ENCODE data around the gene RAPGEF4.

DNA sequence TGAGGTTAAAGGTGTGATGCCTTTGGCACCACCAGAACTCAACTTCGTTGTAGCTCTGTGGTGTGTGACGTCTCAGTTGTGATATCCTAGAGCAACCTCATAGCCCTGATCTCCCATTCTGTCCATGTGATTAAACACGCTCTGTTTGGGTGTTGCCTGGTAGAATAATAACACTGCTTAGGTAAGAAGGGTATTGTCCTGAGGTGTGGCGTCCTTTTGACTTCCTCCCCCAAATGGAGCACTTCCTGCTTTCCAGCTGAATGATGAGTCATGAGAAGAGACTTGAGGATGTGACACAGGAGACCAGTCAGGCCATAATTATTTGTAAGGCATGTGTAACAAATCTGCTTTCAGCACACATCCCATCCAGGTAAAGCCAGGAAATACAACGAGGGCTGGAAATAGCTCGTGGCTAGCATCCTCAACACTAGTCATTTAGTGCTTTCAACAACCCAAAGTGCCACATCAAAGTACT is 100.7 kb downstream of the RAPGEF4 start:
- TF ChIP-seq POLR2AphosphoS5 (IDR thresholded peaks at IDR 0.05; ENCODE audit: low read depth, low read length) (no peak), SIN3A (IDR thresholded peaks at IDR 0.05; ENCODE audit: borderline replicate concordance, insufficient read depth, low read depth, low read length) (no peak)
- TF ChIP-seq, protein P1, sequence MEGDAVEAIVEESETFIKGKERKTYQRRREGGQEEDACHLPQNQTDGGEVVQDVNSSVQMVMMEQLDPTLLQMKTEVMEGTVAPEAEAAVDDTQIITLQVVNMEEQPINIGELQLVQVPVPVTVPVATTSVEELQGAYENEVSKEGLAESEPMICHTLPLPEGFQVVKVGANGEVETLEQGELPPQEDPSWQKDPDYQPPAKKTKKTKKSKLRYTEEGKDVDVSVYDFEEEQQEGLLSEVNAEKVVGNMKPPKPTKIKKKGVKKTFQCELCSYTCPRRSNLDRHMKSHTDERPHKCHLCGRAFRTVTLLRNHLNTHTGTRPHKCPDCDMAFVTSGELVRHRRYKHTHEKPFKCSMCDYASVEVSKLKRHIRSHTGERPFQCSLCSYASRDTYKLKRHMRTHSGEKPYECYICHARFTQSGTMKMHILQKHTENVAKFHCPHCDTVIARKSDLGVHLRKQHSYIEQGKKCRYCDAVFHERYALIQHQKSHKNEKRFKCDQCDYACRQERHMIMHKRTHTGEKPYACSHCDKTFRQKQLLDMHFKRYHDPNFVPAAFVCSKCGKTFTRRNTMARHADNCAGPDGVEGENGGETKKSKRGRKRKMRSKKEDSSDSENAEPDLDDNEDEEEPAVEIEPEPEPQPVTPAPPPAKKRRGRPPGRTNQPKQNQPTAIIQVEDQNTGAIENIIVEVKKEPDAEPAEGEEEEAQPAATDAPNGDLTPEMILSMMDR (IDR thresholded peaks at IDR 0.05): no peak
- TF ChIP-seq, protein P2, sequence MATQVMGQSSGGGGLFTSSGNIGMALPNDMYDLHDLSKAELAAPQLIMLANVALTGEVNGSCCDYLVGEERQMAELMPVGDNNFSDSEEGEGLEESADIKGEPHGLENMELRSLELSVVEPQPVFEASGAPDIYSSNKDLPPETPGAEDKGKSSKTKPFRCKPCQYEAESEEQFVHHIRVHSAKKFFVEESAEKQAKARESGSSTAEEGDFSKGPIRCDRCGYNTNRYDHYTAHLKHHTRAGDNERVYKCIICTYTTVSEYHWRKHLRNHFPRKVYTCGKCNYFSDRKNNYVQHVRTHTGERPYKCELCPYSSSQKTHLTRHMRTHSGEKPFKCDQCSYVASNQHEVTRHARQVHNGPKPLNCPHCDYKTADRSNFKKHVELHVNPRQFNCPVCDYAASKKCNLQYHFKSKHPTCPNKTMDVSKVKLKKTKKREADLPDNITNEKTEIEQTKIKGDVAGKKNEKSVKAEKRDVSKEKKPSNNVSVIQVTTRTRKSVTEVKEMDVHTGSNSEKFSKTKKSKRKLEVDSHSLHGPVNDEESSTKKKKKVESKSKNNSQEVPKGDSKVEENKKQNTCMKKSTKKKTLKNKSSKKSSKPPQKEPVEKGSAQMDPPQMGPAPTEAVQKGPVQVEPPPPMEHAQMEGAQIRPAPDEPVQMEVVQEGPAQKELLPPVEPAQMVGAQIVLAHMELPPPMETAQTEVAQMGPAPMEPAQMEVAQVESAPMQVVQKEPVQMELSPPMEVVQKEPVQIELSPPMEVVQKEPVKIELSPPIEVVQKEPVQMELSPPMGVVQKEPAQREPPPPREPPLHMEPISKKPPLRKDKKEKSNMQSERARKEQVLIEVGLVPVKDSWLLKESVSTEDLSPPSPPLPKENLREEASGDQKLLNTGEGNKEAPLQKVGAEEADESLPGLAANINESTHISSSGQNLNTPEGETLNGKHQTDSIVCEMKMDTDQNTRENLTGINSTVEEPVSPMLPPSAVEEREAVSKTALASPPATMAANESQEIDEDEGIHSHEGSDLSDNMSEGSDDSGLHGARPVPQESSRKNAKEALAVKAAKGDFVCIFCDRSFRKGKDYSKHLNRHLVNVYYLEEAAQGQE (IDR thresholded peaks at IDR 0.05; ENCODE audit: insufficient read depth in 1 of 2, low read depth in 2 of 2, low read length in 1 of 2): no peak

Data from Panc1 (cell line).